ENCODE measurements around the gene B4GALNT3. TPM values are rescaled to one million over a fixed set of nuclear protein-coding genes. Genes with fewer than 3 reads are reported as not detected.

The B4GALNT3 gene
- total RNA-seq, 1 donor from 2014 or later: 32.5 TPM

GRCh38 chr12:561391-561705 is 101.6 kb downstream of the B4GALNT3 start:
- H3K4me1 Mint-ChIP-seq (ENCODE audit: unreplicated experiment): no peaks in the 10 kb centered on the region
- H3K27ac Mint-ChIP-seq: no peak overlapping the region
- H3K9me3 Mint-ChIP-seq: no peaks in the 10 kb centered on the region
- H3K4me3 Mint-ChIP-seq: no peak overlapping the region
- H3K36me3 Mint-ChIP-seq: peaks cover 5% of the 10 kb centered on the region
- no peak for DNase-seq (ENCODE audit: extremely low spot score, unreplicated experiment)
- peaks cover 4% of the 10 kb centered on the region for H3K27me3 Mint-ChIP-seq
- TF ChIP-seq CTCF (conservative IDR thresholded peaks at IDR 0.05): no peak

- DNase-seq (ENCODE audit: extremely low spot score, unreplicated experiment): no peak
- no peak for TF ChIP-seq CTCF (conservative IDR thresholded peaks at IDR 0.05)
- Mint-ChIP-seq H3K4me1 (ENCODE audit: unreplicated experiment) (no peaks in the 10 kb centered on the region), H3K9me3 (no peaks in the 10 kb centered on the region), H3K4me3 (no peak overlapping the region), H3K36me3 (peaks cover 2% of the 10 kb centered on the region), H3K27ac (no peak overlapping the region), H3K27me3 (peaks cover 6% of the 10 kb centered on the region)
Measured at GRCh38 chr12:561908-562593, 102.3 kb downstream of the B4GALNT3 start.

- H3K9me3 Mint-ChIP-seq: no peaks in the 10 kb centered on the region
- H3K4me1 Mint-ChIP-seq (ENCODE audit: unreplicated experiment): no peaks in the 10 kb centered on the region
- no peak overlapping the region for H3K27ac Mint-ChIP-seq
- no peaks in the 10 kb centered on the region for H3K36me3 Mint-ChIP-seq
- TF ChIP-seq CTCF (conservative IDR thresholded peaks at IDR 0.05): no peak
- H3K4me3 Mint-ChIP-seq: no peak overlapping the region
- DNase-seq (ENCODE audit: extremely low spot score, unreplicated experiment): no peak
- H3K27me3 Mint-ChIP-seq: peaks cover 11% of the 10 kb centered on the region
Measured at GRCh38 chr12:562634-563033, 102.9 kb downstream of the B4GALNT3 start.

GRCh38 chr12:563250-563781 is 103.6 kb downstream of the B4GALNT3 start:
- Mint-ChIP-seq H3K4me3 (no peak overlapping the region), H3K36me3 (no peaks in the 10 kb centered on the region), H3K9me3 (no peaks in the 10 kb centered on the region), H3K27me3 (peaks cover 13% of the 10 kb centered on the region), H3K4me1 (ENCODE audit: unreplicated experiment) (no peaks in the 10 kb centered on the region), H3K27ac (no peak overlapping the region)
- DNase-seq (ENCODE audit: extremely low spot score, unreplicated experiment): no peak
- no peak for TF ChIP-seq CTCF (conservative IDR thresholded peaks at IDR 0.05)

- Mint-ChIP-seq H3K4me3 (no peak overlapping the region), H3K9me3 (no peaks in the 10 kb centered on the region), H3K4me1 (ENCODE audit: unreplicated experiment) (no peaks in the 10 kb centered on the region), H3K36me3 (no peaks in the 10 kb centered on the region), H3K27ac (no peak overlapping the region), H3K27me3 (peaks cover 13% of the 10 kb centered on the region)
- TF ChIP-seq CTCF (conservative IDR thresholded peaks at IDR 0.05): no peak
- DNase-seq (ENCODE audit: extremely low spot score, unreplicated experiment): no peak
Measured at GRCh38 chr12:563787-564298, 104.1 kb downstream of the B4GALNT3 start.

Data from type B pancreatic cell (in vitro differentiated cells).